KBM-7 (cell line): ENCODE data around the gene BRIP1.
"Not testable (repeated sequence)": the region's sequence is repeated elsewhere in the genome, so short reads cannot be mapped to it uniquely, and the experiment has no call there.

Experiments
- DNase-seq: peaks from one replicate; pipeline ENCODE4 v3.0.0-alpha.2; 2015
- in situ Hi-C: fragments of 300-500 bp; cut with MboI; formaldehyde crosslinking; loops from 2 replicates; pipeline ENCODE4 v1.14.3; 2020; ENCODE audit warnings: low sequenced_read_pairs, low pct_unique_long_range_greater_than_20kb, mixed read lengths

BRIP1 gene

GRCh38 chr17:61694095-61694494, 169.2 kb downstream of the BRIP1 start:
- no peak for DNase-seq
- in situ Hi-C loops: no loop called here

DNA sequence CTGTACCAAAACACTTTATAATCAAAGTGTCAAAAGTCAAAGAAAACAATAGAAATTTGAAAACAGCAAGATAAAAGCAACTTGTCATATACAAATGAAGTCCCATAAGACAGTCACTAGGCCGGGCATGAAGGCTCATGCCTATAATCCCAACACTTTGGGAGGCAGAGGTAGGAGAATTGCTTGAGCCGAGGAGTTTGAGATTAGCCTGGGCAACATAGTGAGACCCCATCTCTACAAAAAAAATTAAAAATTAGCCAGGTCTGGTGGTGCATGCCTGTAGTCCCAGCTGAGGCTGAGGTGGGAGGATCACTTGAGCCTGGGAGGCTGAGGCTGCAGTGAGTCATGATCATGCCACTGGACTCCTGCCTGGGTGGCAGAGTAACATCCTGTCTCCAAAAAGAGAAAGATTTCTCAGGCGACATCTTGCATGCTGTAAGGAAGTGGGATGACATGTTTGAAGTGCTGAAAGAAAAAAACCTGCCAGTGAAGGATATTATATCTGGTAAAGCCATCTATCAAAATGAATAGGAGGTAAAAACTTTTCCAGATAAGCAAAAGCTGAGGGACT, 173.6 kb downstream of the BRIP1 start:
- in situ Hi-C loops: no loop called here
- no peak for DNase-seq

DNA sequence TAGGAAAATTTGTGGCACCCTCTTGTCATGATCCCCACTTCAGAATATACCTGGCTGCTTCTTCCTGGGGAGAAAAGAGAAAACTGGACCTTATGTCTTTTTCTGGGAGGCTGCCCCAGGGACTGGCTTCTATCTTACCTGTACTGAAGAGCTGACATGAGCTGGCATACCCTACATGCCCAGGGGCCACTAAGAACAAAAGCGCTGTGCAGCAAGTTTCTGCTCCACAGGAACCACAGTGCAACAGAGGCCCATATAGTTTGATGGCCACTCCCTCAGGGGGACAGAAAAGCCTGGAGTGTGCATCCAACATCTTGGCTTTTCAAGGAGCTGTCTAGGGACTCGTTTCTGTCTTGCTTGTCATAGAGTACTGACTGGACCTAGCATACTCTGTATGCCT, 175.6 kb downstream of the BRIP1 start:
- no peak for DNase-seq
- in situ Hi-C loops: no loop called here

DNA sequence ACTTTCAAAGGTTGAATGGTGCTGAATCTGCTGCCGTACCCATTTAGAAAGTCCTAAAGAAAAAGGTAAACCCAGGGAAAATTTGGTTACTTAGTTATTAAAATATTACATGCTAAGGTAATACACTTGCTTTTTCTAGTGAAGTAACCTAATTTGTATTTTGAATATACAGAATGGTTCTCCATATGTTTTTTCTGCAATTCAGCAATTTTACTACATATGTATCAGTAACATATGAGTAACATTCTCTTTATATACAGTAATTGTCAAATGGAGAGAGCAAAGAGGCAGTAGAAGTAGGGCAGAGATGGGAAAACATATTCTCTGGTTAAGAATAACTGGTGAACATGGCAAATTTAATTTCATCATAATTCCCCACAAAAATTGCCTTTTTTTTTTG, 177.2 kb downstream of the BRIP1 start:
- no peak for DNase-seq
- in situ Hi-C loops: no loop called here

DNA sequence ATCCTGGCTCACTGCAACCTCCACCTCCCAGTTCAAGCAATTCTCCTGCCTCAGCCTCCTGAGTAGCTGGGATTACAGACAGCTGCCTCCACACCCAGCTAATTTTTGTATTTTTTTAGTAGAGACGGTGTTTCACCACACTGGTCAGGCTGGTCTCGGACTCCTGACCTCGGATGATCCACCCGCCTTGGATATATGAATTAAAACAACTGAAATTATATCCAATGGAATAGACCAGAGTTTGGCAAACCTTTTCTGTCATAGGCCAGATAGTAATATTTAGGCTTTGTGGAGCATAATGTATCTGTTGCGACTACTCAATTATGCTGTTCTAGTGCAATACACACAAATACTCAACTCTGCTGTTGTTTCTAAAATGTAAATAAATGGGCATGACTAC, 178.5 kb downstream of the BRIP1 start:
- in situ Hi-C loops: no loop called here
- DNase-seq: no peak

DNA sequence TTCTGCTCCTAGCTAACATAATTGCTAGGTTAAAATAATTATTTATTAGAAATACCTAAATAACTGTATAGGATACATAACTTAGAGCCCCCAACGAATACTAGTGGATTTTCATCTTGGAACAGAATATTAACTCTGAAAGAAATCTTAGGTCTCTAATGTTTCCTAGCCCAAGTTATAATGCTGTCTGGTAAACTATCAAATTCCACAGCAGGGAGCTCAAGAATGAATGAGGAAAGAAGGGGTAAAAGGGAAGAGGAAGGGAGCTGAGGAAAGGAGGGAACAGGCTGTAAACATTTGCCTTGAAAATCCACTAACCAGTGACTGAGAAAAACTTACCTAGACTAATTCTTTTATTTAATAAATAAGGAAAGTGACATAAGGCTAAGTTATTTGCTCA, 179.2 kb downstream of the BRIP1 start:
- no peak for DNase-seq
- in situ Hi-C loops: no loop called here

GRCh38 chr17:61683466-61683865, 179.9 kb downstream of the BRIP1 start:
- no peak for DNase-seq
- in situ Hi-C loops: no loop called here

DNA sequence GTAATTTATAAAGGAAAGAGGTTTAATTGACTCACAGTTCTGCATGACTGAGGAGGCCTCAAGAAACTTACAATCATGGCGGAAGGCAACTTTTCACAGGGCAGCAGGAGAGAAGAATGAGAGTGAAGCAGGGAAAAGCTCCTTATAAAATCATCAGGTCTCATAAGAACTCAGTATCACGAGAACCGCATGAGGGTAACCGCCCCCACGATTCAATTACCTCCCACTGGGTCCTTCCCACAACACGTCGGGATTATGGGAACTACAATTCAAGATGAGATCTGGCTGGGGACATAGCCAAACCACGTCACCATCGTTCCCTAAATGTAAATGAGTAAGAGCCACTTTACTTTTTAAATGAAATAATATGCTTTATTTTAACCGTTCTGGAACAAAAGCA, 182.4 kb downstream of the BRIP1 start:
- in situ Hi-C loops: no loop called here
- no peak for DNase-seq

- in situ Hi-C loops: no loop called here
- DNase-seq: no peak
Measured at GRCh38 chr17:61678339-61678738, 185.0 kb downstream of the BRIP1 start.

DNA sequence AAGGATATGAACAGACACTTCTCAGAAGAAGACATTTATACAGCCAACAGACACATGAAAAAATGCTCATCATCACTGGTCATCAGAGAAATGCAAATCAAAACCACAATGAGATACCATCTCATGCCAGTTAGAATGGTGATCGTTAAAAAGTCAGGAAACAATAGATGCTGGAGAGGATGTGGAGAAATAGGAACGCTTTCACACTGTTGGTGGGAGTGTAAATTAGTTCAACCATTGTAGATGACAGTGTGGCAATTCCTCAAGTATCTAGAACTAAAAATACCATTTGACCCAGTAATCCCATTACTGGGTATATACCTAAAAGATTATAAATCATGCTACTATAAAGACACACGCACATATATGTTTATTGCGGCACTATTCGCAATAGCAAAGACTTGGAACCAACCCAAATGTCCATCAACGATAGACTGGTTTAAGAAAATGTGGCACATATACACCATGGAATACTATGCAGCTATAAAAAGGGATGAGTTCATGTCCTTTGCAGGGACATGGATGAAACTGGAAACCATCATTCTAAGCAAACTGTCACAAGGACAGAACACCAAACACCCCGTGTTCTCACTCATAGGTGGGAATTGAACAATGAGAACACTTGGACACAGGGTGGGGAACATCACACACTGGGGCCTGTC, 186.0 kb downstream of the BRIP1 start:
- DNase-seq, in situ Hi-C loops: not testable (repeated sequence)

DNA sequence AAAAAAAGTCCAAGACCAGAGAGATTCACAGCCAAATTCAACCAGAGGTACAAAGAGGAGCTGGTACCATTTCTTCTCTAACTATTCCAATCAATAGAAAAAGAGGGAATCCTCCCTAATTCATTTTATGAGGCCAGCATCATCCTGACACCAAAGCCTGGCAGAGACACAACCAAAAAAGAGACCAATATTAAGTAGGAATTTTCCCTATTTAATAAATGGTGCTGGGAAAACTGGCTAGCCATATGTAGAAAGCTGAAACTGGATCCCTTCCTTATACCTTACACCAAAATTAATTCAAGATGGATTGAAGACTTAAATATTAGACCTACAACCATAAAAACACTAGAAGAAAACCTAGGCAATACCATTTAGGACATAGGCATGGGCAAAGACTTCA, 186.8 kb downstream of the BRIP1 start:
- in situ Hi-C loops, DNase-seq: not testable (repeated sequence)

DNA sequence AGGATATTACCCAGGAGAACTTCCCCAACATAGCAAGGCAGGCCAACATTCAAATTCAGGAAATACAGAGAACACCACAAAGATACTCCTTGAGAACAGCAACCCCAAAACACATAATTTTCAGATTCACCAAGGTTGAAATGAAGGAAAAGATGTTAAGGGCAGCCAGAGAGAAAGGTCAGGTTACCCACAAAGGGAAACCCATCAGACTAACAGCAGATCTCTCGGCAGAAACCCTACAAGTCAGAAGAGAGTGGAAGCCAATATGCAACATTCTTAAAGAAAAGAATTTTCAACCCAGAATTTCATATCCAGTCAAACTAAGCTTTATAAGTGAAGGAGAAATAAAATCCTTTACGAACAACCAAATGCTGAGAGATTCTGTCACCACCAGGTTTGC, 188.7 kb downstream of the BRIP1 start:
- in situ Hi-C loops, DNase-seq: not testable (repeated sequence)

DNA sequence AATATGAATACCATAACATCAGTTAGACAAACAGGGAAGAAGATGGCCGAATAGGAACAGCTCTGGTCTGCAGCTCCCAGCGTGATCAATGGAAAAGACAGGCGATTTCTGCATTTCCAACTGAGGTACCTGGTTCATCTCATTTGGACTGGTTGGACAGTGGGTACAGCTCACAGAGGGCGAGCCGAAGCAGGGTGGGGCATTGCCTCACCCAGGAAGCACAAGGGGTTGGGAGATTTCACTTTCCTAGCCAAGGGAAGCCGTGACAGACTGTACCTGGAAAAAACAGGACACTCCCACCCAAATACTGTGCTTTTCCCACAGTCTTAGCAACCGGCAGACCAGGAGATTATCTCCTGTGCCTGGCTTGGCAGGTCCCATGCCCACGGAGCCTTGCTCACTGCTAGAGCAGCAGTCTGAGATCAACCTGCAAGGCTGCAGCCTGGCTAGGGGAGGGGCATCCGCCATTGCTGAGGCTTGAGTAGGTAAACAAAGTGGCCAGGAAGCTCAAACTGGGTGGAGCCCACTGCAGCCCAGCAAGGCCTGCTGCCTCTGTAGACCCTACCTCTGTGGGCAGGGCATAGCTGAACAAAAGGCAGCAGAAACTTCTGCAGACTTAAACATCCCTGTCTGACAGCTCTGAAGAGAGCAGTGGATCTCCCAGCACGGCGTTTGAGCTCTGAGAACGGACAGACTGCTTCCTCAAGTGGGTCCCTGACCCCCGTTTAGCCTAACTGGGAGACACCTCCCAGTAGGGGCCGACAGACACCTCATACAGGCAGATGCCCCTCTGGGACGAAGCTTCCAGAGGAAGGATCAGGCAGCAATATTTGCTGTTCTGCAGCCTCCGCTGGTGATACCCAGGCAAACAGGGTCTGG, 190.1 kb downstream of the BRIP1 start:
- DNase-seq, in situ Hi-C loops: not testable (repeated sequence)

GRCh38 chr17:61672140-61672539, 191.2 kb downstream of the BRIP1 start:
- no peak for DNase-seq
- in situ Hi-C loops: no loop called here

DNA sequence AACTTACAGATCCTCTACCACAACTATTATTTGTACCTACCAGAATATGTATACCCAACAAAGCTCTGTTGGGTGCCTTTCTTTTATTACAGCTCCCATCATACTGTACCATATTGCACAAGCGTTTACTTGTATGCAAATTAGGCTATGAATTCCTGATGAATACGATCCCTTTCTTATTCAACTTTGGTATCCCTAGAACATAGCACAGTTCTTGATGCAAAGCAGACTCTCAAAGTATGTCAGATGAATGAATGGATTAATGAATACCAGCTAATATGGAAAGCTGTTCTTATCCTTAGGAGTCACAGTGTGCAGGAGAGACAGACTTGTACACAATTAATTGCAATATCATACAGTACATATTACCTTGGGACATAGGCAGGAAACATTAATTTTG, 192.6 kb downstream of the BRIP1 start:
- in situ Hi-C loops: no loop called here

GRCh38 chr17:61669522-61669921, 193.8 kb downstream of the BRIP1 start:
- DNase-seq: no peak
- in situ Hi-C loops: no loop called here

More for the DNA sequence above, 192.6 kb downstream of the BRIP1 start:
- DNase-seq: no peak

DNA sequence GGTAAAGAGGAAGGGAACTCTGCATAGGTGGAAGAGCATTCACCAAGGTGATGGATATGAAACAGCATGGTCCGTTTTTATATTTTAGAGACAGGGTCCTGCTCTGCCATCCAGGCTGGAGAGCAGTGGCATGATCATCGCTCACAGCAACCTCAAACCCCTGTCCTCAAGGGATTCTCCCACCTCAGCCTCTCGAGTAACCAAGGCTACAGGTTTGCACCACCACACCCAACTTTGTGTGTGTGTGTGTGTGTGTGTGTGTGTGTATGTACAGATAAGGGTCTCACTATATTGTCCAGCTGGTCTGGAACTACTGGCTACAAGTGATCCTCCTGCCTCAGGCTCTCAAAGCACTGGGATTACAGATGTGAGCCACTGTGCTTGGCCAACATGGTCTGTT, 194.8 kb downstream of the BRIP1 start:
- DNase-seq: no peak
- in situ Hi-C loops: no loop called here

DNA sequence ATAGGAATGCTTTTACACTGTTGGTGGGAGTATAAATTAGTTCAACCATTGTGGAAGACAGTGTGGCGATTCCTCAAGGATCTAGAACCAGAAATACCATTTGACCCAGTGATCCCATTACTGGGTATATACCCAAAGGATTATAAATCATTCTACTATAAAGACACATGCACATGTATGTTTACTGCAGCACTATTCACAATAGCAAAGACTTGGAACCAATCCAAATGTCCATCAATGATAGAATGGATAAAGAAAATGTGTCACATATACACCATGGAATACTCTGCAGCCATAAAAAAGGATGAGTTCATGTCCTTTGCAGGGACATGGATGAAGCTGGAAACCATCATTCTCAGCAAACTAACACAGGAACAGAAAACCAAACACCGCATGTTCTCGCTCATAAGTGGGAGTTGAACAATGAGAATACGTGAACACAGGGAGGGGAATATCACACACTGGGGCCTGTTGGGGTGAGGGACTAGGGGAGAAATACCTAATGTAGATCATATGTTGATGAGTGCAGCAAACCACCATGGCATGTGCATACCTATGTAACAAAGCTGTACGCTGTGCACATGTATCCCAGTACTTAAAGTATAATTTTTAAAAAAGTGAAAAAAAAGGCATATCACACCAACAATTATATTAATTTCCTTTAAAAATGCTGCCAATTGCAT, 196.8 kb downstream of the BRIP1 start:
- in situ Hi-C loops: not testable (repeated sequence)

DNA sequence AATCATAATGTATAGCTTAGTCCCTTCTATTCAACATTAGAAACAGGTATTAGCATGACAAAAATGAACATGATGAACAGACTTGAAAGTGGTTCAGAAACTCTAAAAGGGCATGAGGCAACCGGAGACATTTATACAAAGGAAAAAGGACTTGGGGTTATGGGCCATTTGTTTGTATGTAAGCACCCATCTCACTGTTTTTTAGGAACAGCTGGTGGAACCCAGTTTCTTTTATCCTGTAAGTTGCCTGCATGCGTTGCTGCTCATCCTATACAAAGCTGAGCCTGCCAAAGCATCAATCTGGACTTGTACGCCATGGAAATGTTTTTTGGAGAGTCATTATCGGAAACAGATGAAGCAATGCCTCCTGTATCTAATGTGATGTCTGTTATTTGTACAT, 200.0 kb downstream of the BRIP1 start:
- DNase-seq: no peak
- in situ Hi-C loops: no loop called here

More for the DNA sequence above, 196.8 kb downstream of the BRIP1 start:
- DNase-seq: not testable (repeated sequence)

DNA sequence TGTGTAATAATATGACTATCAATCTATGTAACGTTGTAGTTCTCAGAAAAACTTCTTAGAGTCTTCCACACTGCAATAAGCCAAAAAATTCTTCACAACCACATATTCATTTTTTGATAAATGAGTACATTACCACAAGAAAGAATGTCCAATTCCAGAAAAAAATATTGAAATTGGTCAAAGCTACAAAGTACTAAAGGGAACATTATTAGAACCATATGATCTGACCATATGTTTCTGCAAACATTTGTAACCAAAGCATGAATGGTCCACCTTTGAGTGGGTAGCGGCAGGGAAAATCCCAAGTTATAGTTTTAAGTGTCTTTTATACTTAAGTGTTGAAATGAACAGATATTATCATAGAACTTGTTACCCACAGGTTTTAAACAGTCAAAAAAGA, 200.6 kb downstream of the BRIP1 start:
- no peak for DNase-seq
- in situ Hi-C loops: no loop called here
